HepG2 (cell line): ENCODE results near the gene KIF25. TPM values are rescaled to one million over a fixed set of nuclear protein-coding genes. Genes with fewer than 3 reads are reported as not detected.

ENCODE experiments used
- ARHGAP35 ChIP-seq: sonication (generic); formaldehyde crosslinking; IDR thresholded peaks from 2 replicates; pipeline ENCODE4 v1.9.0; 2022; ENCODE audit warnings: mild to moderate bottlenecking, inconsistent platforms, moderate library complexity, missing genetic modification reagents, borderline replicate concordance
- FOXO1 ChIP-seq: sonication (generic); formaldehyde crosslinking; IDR thresholded peaks from 2 replicates; pipeline ENCODE4 v1.4.0; 2020; ENCODE audit warnings: missing genetic modification reagents
- HNF4G ChIP-seq, 2 experiments: sonication (generic) in 1 of 2; formaldehyde crosslinking in 1 of 2; IDR thresholded peaks; 2 replicates each; pipeline versions ENCODE4 v1.4.0 to v1.6.1; 2011 to 2020; ENCODE audit warnings: borderline replicate concordance in 2 of 2, low read depth in 2 of 2, mild to moderate bottlenecking in 2 of 2, low read length in 1 of 2, missing genetic modification reagents in 1 of 2, moderate library complexity in 1 of 2
- HOMEZ ChIP-seq: IDR thresholded peaks from 2 replicates; pipeline ENCODE4 v1.6.1; 2016; ENCODE audit warnings: low read depth
- RARA ChIP-seq: IDR thresholded peaks from 2 replicates; pipeline ENCODE4 v1.6.1; 2016; ENCODE audit warnings: missing genetic modification reagents, missing compliant biosample characterization
- SOX6 ChIP-seq, 2 experiments: fragments of 450-650 bp in 1 of 2; sonication (generic) in 1 of 2; formaldehyde crosslinking in 1 of 2; IDR thresholded peaks; 2 replicates each; pipeline versions ENCODE4 v1.4.0 to v1.6.1; 2017 to 2020; ENCODE audit warnings: antibody characterized with exemption in 1 of 2, mild to moderate bottlenecking in 1 of 2, missing genetic modification reagents in 1 of 2
- ZNF281 ChIP-seq: sonication (generic); formaldehyde crosslinking; IDR thresholded peaks from 2 replicates; pipeline ENCODE4 v1.4.0; 2020; ENCODE audit warnings: missing genetic modification reagents, borderline replicate concordance
- ZNF746 ChIP-seq: sonication (generic); formaldehyde crosslinking; IDR thresholded peaks from 2 replicates; pipeline ENCODE4 v1.8.0; 2022; ENCODE audit warnings: mild to moderate bottlenecking, missing genetic modification reagents
- polyA plus RNA-seq, 8 experiments: library from polyadenylated mRNA; depleted of rRNA in 3 of 8; stranded (reverse) in 7 of 8; unstranded in 1 of 8; fragments of >200 nt; fragmentation: Illumina TruSeq in 4 of 8; extraction: Trizol in 4 of 8; gene quantifications; 2 replicates each; pipeline versions ENCODE4 v1.2.1 to v1.2.3, GENCODE V29; 2011 to 2016; ENCODE audit warnings: low read depth in 4 of 8, missing spikeins in 1 of 8, mixed read lengths in 1 of 8; ENCODE audit not compliant: insufficient read depth in 1 of 8
- total RNA-seq, 5 experiments: library from RNA; depleted of rRNA; stranded (reverse); fragments of >200 nt; fragmentation: Illumina TruSeq; extraction: Trizol; gene quantifications; 2 replicates each; pipeline ENCODE4 v1.2.3, GENCODE V29; 2016; ENCODE audit warnings: low read depth in 1 of 5
- TF ChIP-seq, protein P1 (sequence below): sonication (generic); formaldehyde crosslinking; IDR thresholded peaks from 2 replicates; pipeline ENCODE4 v1.4.0; 2020; ENCODE audit warnings: low read depth, missing genetic modification reagents
- TF ChIP-seq, protein P2 (sequence below): sonication (generic); formaldehyde crosslinking; IDR thresholded peaks from 2 replicates; pipeline ENCODE4 v1.5.1; 2020; ENCODE audit warnings: missing genetic modification reagents, mild to moderate bottlenecking, borderline replicate concordance
- TF ChIP-seq, protein P3 (sequence below): sonication (generic); formaldehyde crosslinking; conservative IDR thresholded peaks from 2 replicates; pipeline ENCODE4 v1.4.0; 2020; ENCODE audit warnings: mild to moderate bottlenecking, missing genetic modification reagents, moderate library complexity

The KIF25 gene
- total and polyA plus RNA-seq, 2 of the 13 experiments (the other 11 are each of a cell fraction or from before 2014, with no cell fraction given) = not detected

DNA sequence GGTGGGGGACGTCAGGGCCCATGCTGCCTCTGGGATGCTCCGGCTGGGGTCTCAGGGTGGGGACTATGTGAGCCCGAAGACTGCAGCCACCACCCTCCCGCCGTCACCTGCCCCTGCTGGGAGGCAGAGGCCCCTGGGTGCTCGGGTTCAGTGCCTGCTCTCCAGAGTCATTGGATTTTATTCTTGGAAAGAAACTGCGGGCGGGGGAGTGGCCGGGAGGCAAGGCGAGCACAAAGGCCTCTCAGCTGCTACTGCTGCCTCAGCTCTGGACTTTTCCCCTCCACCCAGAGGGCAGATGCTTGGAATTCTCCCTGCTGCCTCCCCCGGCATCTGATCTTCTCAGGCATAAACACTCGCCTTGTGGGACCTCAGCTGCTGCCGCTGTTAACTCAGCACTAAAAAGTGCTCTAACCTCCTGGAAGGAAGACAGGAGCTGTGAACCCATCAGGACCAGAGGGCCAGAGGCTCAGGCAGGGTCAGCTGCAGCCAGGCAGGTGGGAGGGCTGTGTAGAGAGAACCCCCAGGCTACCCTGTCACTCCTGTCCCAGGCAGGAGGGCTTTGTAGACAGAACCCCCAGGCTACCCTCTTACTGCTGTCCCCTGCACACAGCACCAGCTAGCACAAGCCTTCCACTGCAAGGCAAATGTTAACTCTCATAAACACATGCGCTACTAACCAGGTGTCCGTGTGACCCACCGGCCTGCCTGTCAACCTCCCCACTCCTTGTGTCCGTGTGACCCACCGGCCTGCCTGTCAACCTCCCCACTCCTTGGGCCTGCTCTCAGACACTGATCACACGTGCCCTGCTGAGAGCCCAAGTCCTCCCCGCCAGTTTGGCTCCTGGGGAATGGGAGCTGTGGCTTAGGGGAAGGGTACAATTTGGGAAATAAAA lies 90.9 kb downstream of the KIF25 start (continued):
- TF ChIP-seq ZNF281 (CRISPR knock-in tag) (peak; percentile 33; the same call in 1 of the 2 replicates), RARA (peak; percentile 48), ARHGAP35 (0 out of 2 replicates have a peak, but pooled peaks have one; percentile 47), ZNF746 (CRISPR knock-in tag) (peak; percentile 31; the same call in 1 of the 2 replicates), SOX6 (IDR thresholded peaks at IDR 0.05) (no peak), SOX6 (CRISPR knock-in tag; IDR thresholded peaks at IDR 0.05) (peak; percentile 59; the same call in 1 of the 2 replicates), FOXO1 (CRISPR knock-in tag) (peak; percentile 27; the same call in 1 of the 2 replicates), HOMEZ (CRISPR knock-in tag) (0 out of 2 replicates have a peak, but pooled peaks have one; percentile 24), HNF4G (IDR thresholded peaks at IDR 0.05; ENCODE audit: borderline replicate concordance, low read depth, low read length) (peak; percentile 85), HNF4G (CRISPR knock-in tag; IDR thresholded peaks at IDR 0.05; ENCODE audit: borderline replicate concordance, low read depth) (peak; percentile 61; the same call in 1 of the 2 replicates)
- TF ChIP-seq, protein P1, sequence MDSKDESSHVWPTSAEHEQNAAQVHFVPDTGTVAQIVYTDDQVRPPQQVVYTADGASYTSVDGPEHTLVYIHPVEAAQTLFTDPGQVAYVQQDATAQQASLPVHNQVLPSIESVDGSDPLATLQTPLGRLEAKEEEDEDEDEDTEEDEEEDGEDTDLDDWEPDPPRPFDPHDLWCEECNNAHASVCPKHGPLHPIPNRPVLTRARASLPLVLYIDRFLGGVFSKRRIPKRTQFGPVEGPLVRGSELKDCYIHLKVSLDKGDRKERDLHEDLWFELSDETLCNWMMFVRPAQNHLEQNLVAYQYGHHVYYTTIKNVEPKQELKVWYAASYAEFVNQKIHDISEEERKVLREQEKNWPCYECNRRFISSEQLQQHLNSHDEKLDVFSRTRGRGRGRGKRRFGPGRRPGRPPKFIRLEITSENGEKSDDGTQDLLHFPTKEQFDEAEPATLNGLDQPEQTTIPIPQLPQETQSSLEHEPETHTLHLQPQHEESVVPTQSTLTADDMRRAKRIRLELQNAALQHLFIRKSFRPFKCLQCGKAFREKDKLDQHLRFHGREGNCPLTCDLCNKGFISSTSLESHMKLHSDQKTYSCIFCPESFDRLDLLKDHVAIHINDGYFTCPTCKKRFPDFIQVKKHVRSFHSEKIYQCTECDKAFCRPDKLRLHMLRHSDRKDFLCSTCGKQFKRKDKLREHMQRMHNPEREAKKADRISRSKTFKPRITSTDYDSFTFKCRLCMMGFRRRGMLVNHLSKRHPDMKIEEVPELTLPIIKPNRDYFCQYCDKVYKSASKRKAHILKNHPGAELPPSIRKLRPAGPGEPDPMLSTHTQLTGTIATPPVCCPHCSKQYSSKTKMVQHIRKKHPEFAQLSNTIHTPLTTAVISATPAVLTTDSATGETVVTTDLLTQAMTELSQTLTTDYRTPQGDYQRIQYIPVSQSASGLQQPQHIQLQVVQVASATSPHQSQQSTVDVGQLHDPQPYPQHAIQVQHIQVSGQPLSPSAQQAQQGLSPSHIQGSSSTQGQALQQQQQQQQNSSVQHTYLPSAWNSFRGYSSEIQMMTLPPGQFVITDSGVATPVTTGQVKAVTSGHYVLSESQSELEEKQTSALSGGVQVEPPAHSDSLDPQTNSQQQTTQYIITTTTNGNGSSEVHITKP (CRISPR knock-in tag) = 0 out of 2 replicates have a peak, but pooled peaks have one; percentile 30
- TF ChIP-seq, protein P2, sequence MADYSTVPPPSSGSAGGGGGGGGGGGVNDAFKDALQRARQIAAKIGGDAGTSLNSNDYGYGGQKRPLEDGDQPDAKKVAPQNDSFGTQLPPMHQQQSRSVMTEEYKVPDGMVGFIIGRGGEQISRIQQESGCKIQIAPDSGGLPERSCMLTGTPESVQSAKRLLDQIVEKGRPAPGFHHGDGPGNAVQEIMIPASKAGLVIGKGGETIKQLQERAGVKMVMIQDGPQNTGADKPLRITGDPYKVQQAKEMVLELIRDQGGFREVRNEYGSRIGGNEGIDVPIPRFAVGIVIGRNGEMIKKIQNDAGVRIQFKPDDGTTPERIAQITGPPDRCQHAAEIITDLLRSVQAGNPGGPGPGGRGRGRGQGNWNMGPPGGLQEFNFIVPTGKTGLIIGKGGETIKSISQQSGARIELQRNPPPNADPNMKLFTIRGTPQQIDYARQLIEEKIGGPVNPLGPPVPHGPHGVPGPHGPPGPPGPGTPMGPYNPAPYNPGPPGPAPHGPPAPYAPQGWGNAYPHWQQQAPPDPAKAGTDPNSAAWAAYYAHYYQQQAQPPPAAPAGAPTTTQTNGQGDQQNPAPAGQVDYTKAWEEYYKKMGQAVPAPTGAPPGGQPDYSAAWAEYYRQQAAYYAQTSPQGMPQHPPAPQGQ (CRISPR knock-in tag) = no peak
- TF ChIP-seq, protein P3, sequence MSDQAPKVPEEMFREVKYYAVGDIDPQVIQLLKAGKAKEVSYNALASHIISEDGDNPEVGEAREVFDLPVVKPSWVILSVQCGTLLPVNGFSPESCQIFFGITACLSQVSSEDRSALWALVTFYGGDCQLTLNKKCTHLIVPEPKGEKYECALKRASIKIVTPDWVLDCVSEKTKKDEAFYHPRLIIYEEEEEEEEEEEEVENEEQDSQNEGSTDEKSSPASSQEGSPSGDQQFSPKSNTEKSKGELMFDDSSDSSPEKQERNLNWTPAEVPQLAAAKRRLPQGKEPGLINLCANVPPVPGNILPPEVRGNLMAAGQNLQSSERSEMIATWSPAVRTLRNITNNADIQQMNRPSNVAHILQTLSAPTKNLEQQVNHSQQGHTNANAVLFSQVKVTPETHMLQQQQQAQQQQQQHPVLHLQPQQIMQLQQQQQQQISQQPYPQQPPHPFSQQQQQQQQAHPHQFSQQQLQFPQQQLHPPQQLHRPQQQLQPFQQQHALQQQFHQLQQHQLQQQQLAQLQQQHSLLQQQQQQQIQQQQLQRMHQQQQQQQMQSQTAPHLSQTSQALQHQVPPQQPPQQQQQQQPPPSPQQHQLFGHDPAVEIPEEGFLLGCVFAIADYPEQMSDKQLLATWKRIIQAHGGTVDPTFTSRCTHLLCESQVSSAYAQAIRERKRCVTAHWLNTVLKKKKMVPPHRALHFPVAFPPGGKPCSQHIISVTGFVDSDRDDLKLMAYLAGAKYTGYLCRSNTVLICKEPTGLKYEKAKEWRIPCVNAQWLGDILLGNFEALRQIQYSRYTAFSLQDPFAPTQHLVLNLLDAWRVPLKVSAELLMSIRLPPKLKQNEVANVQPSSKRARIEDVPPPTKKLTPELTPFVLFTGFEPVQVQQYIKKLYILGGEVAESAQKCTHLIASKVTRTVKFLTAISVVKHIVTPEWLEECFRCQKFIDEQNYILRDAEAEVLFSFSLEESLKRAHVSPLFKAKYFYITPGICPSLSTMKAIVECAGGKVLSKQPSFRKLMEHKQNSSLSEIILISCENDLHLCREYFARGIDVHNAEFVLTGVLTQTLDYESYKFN (CRISPR knock-in tag) = peak; percentile 49; the same call in 1 of the 2 replicates
